SK-N-MC (cell line): ENCODE results near the gene SMIM24.
"Not testable (repeated sequence)": the region's sequence is repeated elsewhere in the genome, so short reads cannot be mapped to it uniquely, and the experiment has no call there.

Source experiments
- DNase-seq: peaks from one replicate; pipeline ENCODE4 v3.0.0-alpha.2; 2011; ENCODE audit warnings: low read depth, low spot score
- H3K27ac ChIP-seq: fragments of 200-600 bp; sonication (generic); 2 replicates; pipeline ENCODE4 v1.5.1; 2016; ENCODE audit warnings: mixed run types
- H3K36me3 ChIP-seq: fragments of 200-600 bp; sonication (generic); 2 replicates; pipeline ENCODE4 v1.6.1; 2017; ENCODE audit warnings: antibody characterized with exemption, low read length, mixed read lengths; ENCODE audit not compliant: insufficient read depth
- H3K4me3 ChIP-seq: fragments of 200-600 bp; sonication (generic); 2 replicates; pipeline ENCODE4 v1.5.1; 2016
- H3K9ac ChIP-seq: fragments of 200-600 bp; sonication (generic); 2 replicates; pipeline ENCODE4 v1.8.0; 2017; ENCODE audit warnings: mixed run types, mixed read lengths; ENCODE audit not compliant: insufficient read length
- H3K9me3 ChIP-seq: fragments of 200-600 bp; sonication (generic); 2 replicates; pipeline ENCODE4 v1.6.1; 2017; ENCODE audit warnings: low read depth, mild to moderate bottlenecking, antibody characterized with exemption, low read length, moderate library complexity, mixed read lengths
- EZH2 ChIP-seq: fragments of 200-600 bp; sonication (generic); IDR thresholded peaks from one replicate; pipeline ENCODE4 v1.6.1; 2017; ENCODE audit warnings: antibody characterized with exemption
- FOXP2 ChIP-seq: optimal IDR thresholded peaks from 2 replicates; pipeline ENCODE3; 2011; ENCODE audit warnings: mild to moderate bottlenecking, moderate library complexity; ENCODE audit not compliant: insufficient read depth; ENCODE audit errors: extremely low read length, control extremely low read depth
- POLR2AphosphoS5 ChIP-seq: IDR thresholded peaks from 2 replicates; pipeline ENCODE4 v1.6.1; 2012; ENCODE audit warnings: mild to moderate bottlenecking, low read depth, low read length, borderline replicate concordance

The SMIM24 gene

GRCh38 chr19:3456925-3457527 lies 23.3 kb downstream of the SMIM24 start:
- no peak for DNase-seq
- H3K9me3 ChIP-seq, result no peaks in the 10 kb centered on the region
- no peak overlapping the region for H3K27ac ChIP-seq
- no peak overlapping the region for H3K9ac ChIP-seq
- no peak overlapping the region for H3K4me3 ChIP-seq
- peaks cover 44% of the 10 kb centered on the region for H3K36me3 ChIP-seq
- TF ChIP-seq FOXP2 (no peak), POLR2AphosphoS5 (no peak), EZH2 (no peak)

- Histone ChIP-seq H3K36me3 (peaks cover 46% of the 10 kb centered on the region), H3K9ac (no peak overlapping the region)
- no peak for DNase-seq
Observed at GRCh38 chr19:3455960-3456601, 24.2 kb downstream of the SMIM24 start.

GRCh38 chr19:3455393-3455955 lies 24.9 kb downstream of the SMIM24 start:
- no peak overlapping the region for H3K9ac ChIP-seq

More at GRCh38 chr19:3455960-3456601, 24.2 kb downstream of the SMIM24 start:
- TF ChIP-seq FOXP2 (no peak), EZH2 (no peak), POLR2AphosphoS5 (no peak)
- Histone ChIP-seq H3K9me3 (no peaks in the 10 kb centered on the region), H3K27ac (no peak overlapping the region), H3K4me3 (no peak overlapping the region)

GRCh38 chr19:3454656-3455392 lies 25.5 kb downstream of the SMIM24 start:
- peaks cover 47% of the 10 kb centered on the region for H3K36me3 ChIP-seq
- no peak for DNase-seq
- TF ChIP-seq EZH2 (no peak), FOXP2 (no peak), POLR2AphosphoS5 (no peak)
- no peak overlapping the region for H3K4me3 ChIP-seq
- H3K9me3 ChIP-seq, result no peaks in the 10 kb centered on the region
- H3K9ac ChIP-seq, result no peak overlapping the region
- H3K27ac ChIP-seq, result no peak overlapping the region

More at GRCh38 chr19:3455393-3455955, 24.9 kb downstream of the SMIM24 start:
- no peaks in the 10 kb centered on the region for H3K9me3 ChIP-seq
- H3K36me3 ChIP-seq, result peaks cover 52% of the 10 kb centered on the region
- H3K4me3 ChIP-seq, result no peak overlapping the region
- TF ChIP-seq POLR2AphosphoS5, result no peak
- TF ChIP-seq EZH2, result no peak
- DNase-seq, result no peak
- no peak overlapping the region for H3K27ac ChIP-seq

GRCh38 chr19:3453840-3454239 lies 26.5 kb downstream of the SMIM24 start:
- Histone ChIP-seq H3K9ac (no peak overlapping the region), H3K27ac (no peak overlapping the region), H3K36me3 (peaks cover 49% of the 10 kb centered on the region), H3K4me3 (no peak overlapping the region), H3K9me3 (no peaks in the 10 kb centered on the region)
- DNase-seq, result no peak
- no peak for TF ChIP-seq POLR2AphosphoS5
- no peak for TF ChIP-seq EZH2
- no peak for TF ChIP-seq FOXP2

GRCh38 chr19:3452942-3453214 lies 27.4 kb downstream of the SMIM24 start:
- not testable (repeated sequence) for H3K9ac ChIP-seq, DNase-seq, H3K27ac ChIP-seq, H3K9me3 ChIP-seq, H3K4me3 ChIP-seq
- H3K36me3 ChIP-seq, result peaks cover 55% of the 10 kb centered on the region

- TF ChIP-seq FOXP2, result no peak
- TF ChIP-seq POLR2AphosphoS5, result no peak
- TF ChIP-seq EZH2, result no peak
Observed at GRCh38 chr19:3452171-3452941, 28.0 kb downstream of the SMIM24 start.

GRCh38 chr19:3451451-3451866 lies 28.9 kb downstream of the SMIM24 start:
- H3K27ac ChIP-seq, result no peak overlapping the region
- no peak for TF ChIP-seq EZH2
- TF ChIP-seq FOXP2, result no peak
- no peak for TF ChIP-seq POLR2AphosphoS5
- no peak for DNase-seq
- H3K36me3 ChIP-seq, result peaks cover 55% of the 10 kb centered on the region
- no peak overlapping the region for H3K4me3 ChIP-seq
- no peak overlapping the region for H3K9ac ChIP-seq
- no peaks in the 10 kb centered on the region for H3K9me3 ChIP-seq

More at GRCh38 chr19:3452171-3452941, 28.0 kb downstream of the SMIM24 start:
- Histone ChIP-seq H3K4me3 (no peak overlapping the region), H3K9me3 (no peaks in the 10 kb centered on the region), H3K27ac (no peak overlapping the region), H3K9ac (no peak overlapping the region), H3K36me3 (peaks cover 55% of the 10 kb centered on the region)
- DNase-seq, result no peak
